ENCODE results near the gene FAM3D. TPM values are rescaled to one million over a fixed set of nuclear protein-coding genes. Genes with fewer than 3 reads are reported as not detected.

FAM3D gene
- total and polyA plus RNA-seq, 2 of the 8 experiments (the other 6 are each of a cell fraction or from before 2014, with no cell fraction given) = not detected

DNA sequence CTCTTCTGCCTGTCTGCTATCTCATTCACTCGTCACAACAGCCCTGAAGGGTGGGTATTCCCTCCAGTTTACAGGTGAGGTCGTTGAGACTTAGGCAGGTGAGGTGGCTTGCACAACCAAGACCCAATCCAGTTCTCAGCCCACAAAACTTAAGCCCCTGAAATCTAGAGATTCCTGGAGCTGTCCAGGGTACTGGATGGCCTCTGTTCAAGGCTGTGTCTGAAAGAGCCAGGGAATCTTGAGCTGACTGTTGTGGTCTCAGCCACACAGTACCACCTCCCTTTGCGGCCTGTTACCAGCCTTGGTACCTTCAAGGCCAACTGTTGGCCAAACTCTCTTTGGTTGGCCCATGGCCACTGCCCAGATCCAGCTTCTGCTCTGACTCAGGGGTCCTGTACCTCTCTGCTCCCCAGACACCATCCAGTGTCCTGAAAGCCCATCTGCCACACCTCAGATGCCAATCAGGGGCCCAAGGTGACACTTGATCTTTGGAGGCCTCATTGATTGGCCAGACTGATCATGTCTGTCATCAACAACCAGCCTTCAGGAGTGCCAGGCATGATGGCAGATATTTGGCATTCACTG is 78.5 kb downstream of the FAM3D start:
- DNase-seq (ENCODE audit: low read depth in 1 of 2, low spot score in 2 of 2) = peak in 1 of 2 experiments; percentile 82

More for the DNA sequence above, 78.5 kb downstream of the FAM3D start:
- ChIA-PET POLR2A (ENCODE audit: partially characterized antibody) (interaction anchor here (0.8 kb wide), 1 partner anchor 95 kb away, joined by 3 read pairs; no protein-coding TSS in a partner anchor), CTCF (ENCODE audit: partially characterized antibody) (interaction anchor here (1.1 to 40.0 kb wide), 5 partner anchors 11 to 91 kb away, joined by 3 to 994 read pairs (median 3); partner anchors contain the start of gene FAM107A)
- Histone ChIP-seq H3K79me2 (ENCODE audit: control insufficient read depth in 1 of 2, insufficient read depth in 2 of 2, low read length in 2 of 2) (no peaks in the 10 kb centered on the region), H3K4me1 (replicated peaks in 1 of 4; ENCODE audit: control insufficient read depth in 3 of 4, insufficient read depth in 4 of 4, low read length in 3 of 4) (peaks cover 2 to 13% (median 8%) of the 10 kb centered on the region in 4 experiments; a peak in 6 of 7 replicates), H3K23me2 (ENCODE audit: low read depth, low read length) (peaks cover 2% of the 10 kb centered on the region; the same call in 1 of the 2 replicates), H3K9ac (replicated peaks in 1 of 4; ENCODE audit: extremely low read depth in 1 of 4, low read depth in 3 of 4, low read length in 3 of 4) (no peak overlapping the region), H3K79me1 (ENCODE audit: low read depth, low read length) (no peaks in the 10 kb centered on the region), H3K23ac (ENCODE audit: insufficient read length) (no peak overlapping the region), H2BK120ac (replicated peaks; ENCODE audit: low read depth, low read length) (no peak overlapping the region), H4K5ac (ENCODE audit: insufficient read length, low read depth, low read length) (no peak overlapping the region), H3K27me3 (replicated peaks in 1 of 4; ENCODE audit: control insufficient read depth in 3 of 4, extremely low read depth in 1 of 4, insufficient read depth in 3 of 4, low read length in 3 of 4) (peaks cover 7 to 35% (median 31%) of the 10 kb centered on the region in 4 experiments), H3K56ac (replicated peaks; ENCODE audit: insufficient read length, low read depth, low read length) (no peak overlapping the region), H2AK5ac (ENCODE audit: low read depth, low read length) (no peak overlapping the region), H3K36me3 (ENCODE audit: control insufficient read depth in 2 of 4, insufficient read depth in 4 of 4, low read length in 3 of 4) (no peaks in the 10 kb centered on the region), H3K4me2 (ENCODE audit: insufficient read depth in 1 of 2, low read depth in 2 of 2, low read length in 2 of 2) (no peak overlapping the region), H2BK12ac (ENCODE audit: low read depth, low read length) (no peak overlapping the region), H2BK15ac (ENCODE audit: low read length) (no peak overlapping the region), H3K14ac (ENCODE audit: insufficient read length) (no peak overlapping the region), H3K18ac (ENCODE audit: extremely low read depth, low read length) (no peak overlapping the region), H2AFZ (ENCODE audit: low read length) (no peak overlapping the region), H3K4ac (replicated peaks; ENCODE audit: insufficient read length, low read depth, low read length) (no peak overlapping the region), H4K8ac (ENCODE audit: extremely low read depth, insufficient read depth, low read length) (no peak overlapping the region), H2BK5ac (ENCODE audit: low read depth, low read length) (no peak overlapping the region), H4K91ac (replicated peaks; ENCODE audit: insufficient read length, low read length) (no peak overlapping the region), H3K4me3 (ENCODE audit: extremely low read depth in 1 of 4, insufficient read depth in 2 of 4, low read depth in 3 of 4, low read length in 4 of 4) (no peak overlapping the region), H2BK20ac (ENCODE audit: low read length) (no peak overlapping the region), H3K9me3 (ENCODE audit: insufficient read depth in 2 of 2, low read depth in 1 of 2, low read length in 1 of 2) (no peaks in the 10 kb centered on the region), H3K27ac (ENCODE audit: low read depth, low read length) (no peak overlapping the region), H4K20me1 (replicated peaks in 1 of 2; ENCODE audit: control insufficient read depth in 1 of 2, insufficient read depth in 2 of 2, low read length in 2 of 2) (peaks cover 0 to 5% of the 10 kb centered on the region in 2 experiments)
- 70% methylated on average over 3 of the region's 3 CpGs; no CpG with 5 or more reads in 1 of the 2 experiments for WGBS, 2 experiments (ENCODE audit: extremely low coverage in 1 of 2, insufficient coverage in 1 of 2, insufficient read length in 1 of 2, insufficient replicate concordance in 2 of 2, low coverage in 1 of 2, low lambda C conversion rate in 2 of 2, missing lambda C conversion rate in 1 of 2)
- peak; percentile 50 for FAIRE-seq
- TF ChIP-seq HDAC2 (IDR thresholded peaks at IDR 0.05; ENCODE audit: borderline replicate concordance in 1 of 2, low read depth in 2 of 2, low read length in 2 of 2) (peak in 1 of 2 experiments; percentile 14; a peak in 1 of 4 replicates), CEBPB (IDR thresholded peaks at IDR 0.05; ENCODE audit: low read depth, low read length) (peak; percentile 47; the same call in 1 of the 2 replicates), TEAD4 (IDR thresholded peaks at IDR 0.05; ENCODE audit: low read depth, low read length) (peak; percentile 57), POU5F1 (IDR thresholded peaks at IDR 0.05; ENCODE audit: low read depth, low read length) (no peak), E2F6 (IDR thresholded peaks at IDR 0.05) (peak; percentile 25; the same call in 1 of the 2 replicates), CHD2 (IDR thresholded peaks at IDR 0.05; ENCODE audit: low read length) (no peak), SIN3A (conservative IDR thresholded peaks at IDR 0.05 in 1 of 2, IDR thresholded peaks at IDR 0.05 in 1 of 2; ENCODE audit: low read depth in 1 of 2, low read length in 2 of 2) (peak; percentile 31 to 78; a peak in 1 of 4 replicates)
- TF ChIP-seq, protein P1, sequence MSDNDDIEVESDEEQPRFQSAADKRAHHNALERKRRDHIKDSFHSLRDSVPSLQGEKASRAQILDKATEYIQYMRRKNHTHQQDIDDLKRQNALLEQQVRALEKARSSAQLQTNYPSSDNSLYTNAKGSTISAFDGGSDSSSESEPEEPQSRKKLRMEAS (IDR thresholded peaks at IDR 0.05) = 0 out of 2 replicates have a peak, but pooled peaks have one; percentile 9
